ENCODE measurements around the gene SYNPO2. TPM values are rescaled to one million over a fixed set of nuclear protein-coding genes. Genes with fewer than 3 reads are reported as not detected.

SYNPO2 gene
- total and polyA plus RNA-seq, 2 of the 8 experiments (the other 6 are each of a cell fraction or from before 2014, with no cell fraction given): 0.50 to 4.2 TPM

GRCh38 chr4:118866442-118866841, 22.2 kb upstream of the SYNPO2 start:
- H2BK12ac ChIP-seq (ENCODE audit: low read depth, low read length): no peak overlapping the region; the same call in 1 of the 2 replicates
- DNase-seq (ENCODE audit: low read depth in 1 of 2, low spot score in 2 of 2) (no peak), FAIRE-seq (no peak)
- no peaks in the 10 kb centered on the region for H3K23me2 ChIP-seq (ENCODE audit: low read depth, low read length)
- no peaks in the 10 kb centered on the region for H3K36me3 ChIP-seq (ENCODE audit: control insufficient read depth in 2 of 4, insufficient read depth in 4 of 4, low read length in 3 of 4)
- no peak overlapping the region for H2BK120ac ChIP-seq (replicated peaks; ENCODE audit: low read depth, low read length)
- H2BK15ac ChIP-seq (ENCODE audit: low read length): no peak overlapping the region; the same call in 1 of the 2 replicates
- no peak overlapping the region for H3K27ac ChIP-seq (ENCODE audit: low read depth, low read length)
- no peak overlapping the region for H3K4me2 ChIP-seq (ENCODE audit: insufficient read depth in 1 of 2, low read depth in 2 of 2, low read length in 2 of 2)
- H3K27me3 ChIP-seq (replicated peaks in 1 of 4; ENCODE audit: control insufficient read depth in 3 of 4, extremely low read depth in 1 of 4, insufficient read depth in 3 of 4, low read length in 3 of 4): no peaks in the 10 kb centered on the region
- H3K79me2 ChIP-seq (ENCODE audit: control insufficient read depth in 1 of 2, insufficient read depth in 2 of 2, low read length in 2 of 2): no peaks in the 10 kb centered on the region
- H3K4me3 ChIP-seq (ENCODE audit: extremely low read depth in 1 of 4, insufficient read depth in 2 of 4, low read depth in 3 of 4, low read length in 4 of 4): no peak overlapping the region
- H2BK5ac ChIP-seq (ENCODE audit: low read depth, low read length): no peak overlapping the region; the same call in 1 of the 2 replicates
- no peak overlapping the region for H2AK5ac ChIP-seq (ENCODE audit: low read depth, low read length)
- POLR2A ChIA-PET (ENCODE audit: partially characterized antibody): no interaction called here
- no peaks in the 10 kb centered on the region for H4K20me1 ChIP-seq (replicated peaks in 1 of 2; ENCODE audit: control insufficient read depth in 1 of 2, insufficient read depth in 2 of 2, low read length in 2 of 2)
- no peak overlapping the region for H3K56ac ChIP-seq (replicated peaks; ENCODE audit: insufficient read length, low read depth, low read length)
- peak overlapping the region; percentile 92 for H2AFZ ChIP-seq (ENCODE audit: low read length)
- no peak overlapping the region for H3K14ac ChIP-seq (ENCODE audit: insufficient read length)
- CTCF ChIA-PET (ENCODE audit: partially characterized antibody): interaction anchor here (0.7 to 2.5 kb wide), 11 partner anchors 10 to 63 kb away, joined by 3 to 15 read pairs (median 3); partner anchors contain the start of gene SEC24D
- H3K9me3 ChIP-seq (ENCODE audit: insufficient read depth in 2 of 2, low read depth in 1 of 2, low read length in 1 of 2): no peaks in the 10 kb centered on the region
- H3K23ac ChIP-seq (ENCODE audit: insufficient read length): no peak overlapping the region
- peaks cover 2 to 10% (median 8%) of the 10 kb centered on the region in 4 experiments; a peak in 6 of 7 replicates for H3K4me1 ChIP-seq (replicated peaks in 1 of 4; ENCODE audit: control insufficient read depth in 3 of 4, insufficient read depth in 4 of 4, low read length in 3 of 4)
- WGBS, 2 experiments (ENCODE audit: extremely low coverage in 1 of 2, insufficient coverage in 1 of 2, insufficient read length in 1 of 2, insufficient replicate concordance in 2 of 2, low coverage in 1 of 2, low lambda C conversion rate in 2 of 2, missing lambda C conversion rate in 1 of 2): 71% methylated on average over 1 of the region's 1 CpG; no CpG with 5 or more reads in 1 of the 2 experiments
- no peak overlapping the region for H3K4ac ChIP-seq (replicated peaks; ENCODE audit: insufficient read length, low read depth, low read length)
- H4K91ac ChIP-seq (replicated peaks; ENCODE audit: insufficient read length, low read length): no peak overlapping the region
- H3K18ac ChIP-seq (ENCODE audit: extremely low read depth, low read length): no peak overlapping the region
- H4K5ac ChIP-seq (ENCODE audit: insufficient read length, low read depth, low read length): no peak overlapping the region
- no peak overlapping the region for H3K9ac ChIP-seq (replicated peaks in 1 of 4; ENCODE audit: extremely low read depth in 1 of 4, low read depth in 3 of 4, low read length in 3 of 4)
- H2BK20ac ChIP-seq (ENCODE audit: low read length): no peak overlapping the region
- no peaks in the 10 kb centered on the region for H3K79me1 ChIP-seq (ENCODE audit: low read depth, low read length)
- H4K8ac ChIP-seq (ENCODE audit: extremely low read depth, insufficient read depth, low read length): no peak overlapping the region
- TF ChIP-seq TCF12 (IDR thresholded peaks at IDR 0.05; ENCODE audit: low read depth, low read length): no peak
- TF ChIP-seq SP4 (IDR thresholded peaks at IDR 0.05; ENCODE audit: low read length): no peak
- TF ChIP-seq KDM4A (IDR thresholded peaks at IDR 0.05; ENCODE audit: low read depth, low read length, severe bottlenecking): no peak
- TF ChIP-seq SIRT6 (IDR thresholded peaks at IDR 0.05; ENCODE audit: low read length): no peak
- no peak for TF ChIP-seq JUND (IDR thresholded peaks at IDR 0.05; ENCODE audit: low read length)
- TF ChIP-seq TEAD4 (IDR thresholded peaks at IDR 0.05; ENCODE audit: low read depth, low read length): no peak
- TF ChIP-seq CHD2 (IDR thresholded peaks at IDR 0.05; ENCODE audit: low read length): no peak
- TF ChIP-seq SRF (IDR thresholded peaks at IDR 0.05; ENCODE audit: low read depth, low read length): no peak
- no peak for TF ChIP-seq KDM1A (IDR thresholded peaks at IDR 0.05; ENCODE audit: borderline replicate concordance, low read length)
- TF ChIP-seq EP300 (IDR thresholded peaks at IDR 0.05; ENCODE audit: borderline replicate concordance in 1 of 2, low read depth in 2 of 2, low read length in 2 of 2): no peak
- no peak for TF ChIP-seq GTF2F1 (IDR thresholded peaks at IDR 0.05; ENCODE audit: borderline replicate concordance, low read depth, low read length)
- TF ChIP-seq SP2 (IDR thresholded peaks at IDR 0.05; ENCODE audit: low read length): no peak
- no peak for TF ChIP-seq RNF2 (IDR thresholded peaks at IDR 0.05; ENCODE audit: borderline replicate concordance, low read depth, low read length, missing control alignments, poor library complexity, severe bottlenecking)
- TF ChIP-seq CHD1 (IDR thresholded peaks at IDR 0.05; ENCODE audit: low read depth, low read length): no peak
- TF ChIP-seq JUN (IDR thresholded peaks at IDR 0.05; ENCODE audit: low read depth, low read length): no peak

All from H1 (cell line).